SW480 (cell line): ENCODE results near the gene MAP3K7.

Experiments used
- DNase-seq: peaks from one replicate; pipeline ENCODE4 v3.0.0-alpha.2; 2016; ENCODE audit warnings: low spot score

MAP3K7 gene

DNA sequence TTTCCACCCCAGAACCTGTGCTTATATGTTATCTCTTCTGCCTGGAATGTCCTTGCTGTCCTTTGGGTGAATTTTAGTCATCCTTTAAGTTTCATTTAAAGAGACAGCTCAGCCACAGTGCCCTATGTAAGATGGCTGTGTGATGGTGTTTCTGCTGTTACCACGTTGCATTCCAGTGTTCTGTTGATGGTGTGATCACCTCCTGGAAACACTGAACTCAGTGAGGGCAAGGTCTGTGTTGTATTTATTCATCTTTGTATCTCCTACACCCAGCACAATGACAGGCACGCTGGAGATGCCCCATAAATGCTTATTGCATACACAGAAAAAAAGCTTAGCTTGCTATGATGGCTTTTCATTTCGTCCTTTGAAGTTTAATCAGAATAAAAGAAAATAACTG, 102.5 kb downstream of the MAP3K7 start:
- DNase-seq: no peak

DNA sequence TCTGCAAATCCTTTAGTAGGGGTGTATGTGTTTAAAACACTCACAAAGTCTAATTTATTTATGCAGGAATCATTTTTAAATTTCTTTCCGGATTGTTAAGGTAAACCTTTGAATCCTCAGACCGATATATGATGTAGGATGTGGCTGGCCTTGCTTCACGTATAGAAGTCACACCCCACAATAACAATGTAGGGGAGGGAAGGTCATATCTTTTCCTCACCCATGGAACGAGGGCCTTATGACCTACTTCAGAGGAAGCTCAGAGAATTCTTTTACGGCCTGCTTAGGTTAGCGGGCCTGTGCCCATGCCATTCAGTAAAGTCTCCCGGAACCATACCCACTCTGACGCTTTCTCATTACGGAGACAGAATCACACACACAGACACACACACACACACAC, 102.9 kb downstream of the MAP3K7 start:
- no peak for DNase-seq

GRCh38 chr6:90483116-90483839, 103.6 kb downstream of the MAP3K7 start:
- no peak for DNase-seq

GRCh38 chr6:90480666-90481065, 106.2 kb downstream of the MAP3K7 start:
- no peak for DNase-seq

DNA sequence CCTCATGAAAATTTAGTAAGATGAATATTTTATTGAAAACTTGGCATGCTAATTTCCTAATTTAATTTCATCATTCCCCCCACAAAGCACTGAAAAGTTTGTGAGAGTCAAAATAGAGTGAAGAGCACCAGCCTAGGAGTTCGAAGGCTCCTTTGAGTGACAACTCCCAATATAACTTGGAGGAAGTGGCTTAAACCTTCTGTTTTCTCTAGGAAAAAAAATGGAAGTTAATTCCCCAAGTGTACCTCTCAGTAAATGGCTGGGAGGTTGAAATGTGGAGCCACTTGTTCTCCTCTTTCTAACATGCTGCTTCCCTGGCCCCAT, 107.3 kb downstream of the MAP3K7 start:
- DNase-seq: no peak

GRCh38 chr6:90478789-90479602, 107.9 kb downstream of the MAP3K7 start:
- DNase-seq: peak; percentile 86

DNA sequence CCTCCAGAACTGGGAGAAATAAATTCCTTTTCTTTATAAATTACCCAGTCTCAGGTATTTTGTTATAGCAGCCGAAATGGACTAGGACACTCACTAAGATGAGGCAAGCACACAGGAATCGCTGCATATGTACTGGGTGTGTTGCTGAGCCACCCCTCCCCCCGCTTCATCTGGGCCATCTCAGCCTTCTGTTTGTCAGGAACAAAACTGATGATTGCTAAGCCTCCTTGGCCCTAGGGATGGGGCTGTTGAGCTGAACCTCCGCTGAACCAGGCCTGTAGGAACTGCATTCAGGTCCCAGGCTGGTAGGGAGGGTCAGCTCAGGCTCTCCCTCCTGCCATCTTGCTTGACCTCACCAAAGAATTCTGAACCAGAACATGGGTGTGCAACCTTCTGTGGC, 108.6 kb downstream of the MAP3K7 start:
- DNase-seq: no peak

DNA sequence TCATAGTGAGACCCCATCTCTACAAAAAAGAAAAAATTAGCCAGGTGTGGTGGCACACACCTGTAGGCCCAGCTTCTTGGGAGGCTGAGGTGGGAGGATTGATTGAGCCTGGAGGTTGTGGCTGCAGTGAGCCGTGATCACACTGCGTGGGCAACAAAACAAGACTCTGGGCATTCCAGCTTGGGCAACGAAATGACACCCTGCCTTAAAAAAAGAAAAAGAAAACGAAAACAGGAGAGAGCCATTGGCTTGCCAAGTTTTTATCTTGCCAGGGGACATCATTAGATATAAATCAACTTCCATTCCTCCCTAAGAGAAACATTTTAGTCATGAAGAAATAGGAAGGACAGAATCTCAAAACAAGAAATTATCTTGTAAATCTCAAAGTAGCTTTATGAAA, 109.5 kb downstream of the MAP3K7 start:
- no peak for DNase-seq

DNA sequence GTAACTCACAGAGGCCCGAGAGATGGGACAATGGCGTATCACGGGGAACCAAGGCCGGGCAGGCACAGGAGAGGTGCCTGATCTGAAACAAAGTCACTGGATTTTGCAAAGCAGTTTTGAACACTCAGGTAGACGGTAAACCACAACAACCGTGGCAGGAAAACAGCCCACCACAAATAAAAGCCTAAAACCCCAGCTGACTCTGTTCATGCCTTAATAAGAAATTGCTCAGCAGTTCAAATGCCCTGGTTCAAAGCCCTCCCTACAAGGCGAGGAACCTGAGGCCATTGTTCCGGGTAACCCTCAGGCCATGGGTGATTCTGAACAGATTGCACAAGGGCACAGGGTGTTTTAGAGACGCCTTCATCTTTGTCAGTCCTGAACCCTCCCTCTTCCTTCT, 114.2 kb downstream of the MAP3K7 start:
- no peak for DNase-seq

GRCh38 chr6:90471263-90471662, 115.6 kb downstream of the MAP3K7 start:
- DNase-seq: no peak

GRCh38 chr6:90469906-90470305, 117.0 kb downstream of the MAP3K7 start:
- no peak for DNase-seq

DNA sequence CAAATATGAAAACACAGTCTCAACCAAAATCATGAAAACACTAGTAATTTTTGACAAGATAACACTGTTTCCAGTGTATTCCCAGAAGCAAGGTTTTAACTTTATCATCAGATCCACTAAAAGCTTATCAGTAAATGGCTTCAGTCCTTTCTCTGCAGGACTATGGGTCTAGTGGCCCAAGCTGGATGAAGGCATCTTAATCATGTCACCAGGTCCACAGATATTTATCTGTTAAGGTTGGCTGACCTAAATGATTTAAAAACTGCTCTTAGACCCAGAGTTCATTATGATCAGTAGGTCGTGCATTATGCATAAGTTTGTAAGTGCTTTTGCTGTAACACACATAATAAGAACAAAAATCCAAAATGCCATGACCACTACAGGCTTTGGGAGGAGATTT, 118.0 kb downstream of the MAP3K7 start:
- DNase-seq: no peak

GRCh38 chr6:90468080-90468479, 118.8 kb downstream of the MAP3K7 start:
- DNase-seq: no peak

DNA sequence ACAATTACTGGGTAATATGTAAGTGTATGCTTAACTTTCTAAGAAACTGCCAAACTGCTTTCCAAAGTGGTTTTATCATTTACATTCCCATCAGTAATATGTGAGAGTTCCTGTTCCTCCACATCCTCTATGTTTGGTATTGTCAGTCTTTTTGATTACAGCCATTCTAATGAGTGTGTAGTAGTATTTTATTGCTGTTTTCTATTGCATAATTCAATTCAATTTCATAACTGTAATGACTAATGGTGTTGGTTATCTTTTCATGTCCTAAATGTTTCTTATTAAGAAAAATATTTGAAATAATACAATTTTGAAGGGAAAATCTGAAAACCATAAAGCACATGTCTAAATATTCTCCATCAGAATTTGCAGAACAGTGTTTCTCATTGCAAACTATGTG, 119.3 kb downstream of the MAP3K7 start:
- DNase-seq: no peak

DNA sequence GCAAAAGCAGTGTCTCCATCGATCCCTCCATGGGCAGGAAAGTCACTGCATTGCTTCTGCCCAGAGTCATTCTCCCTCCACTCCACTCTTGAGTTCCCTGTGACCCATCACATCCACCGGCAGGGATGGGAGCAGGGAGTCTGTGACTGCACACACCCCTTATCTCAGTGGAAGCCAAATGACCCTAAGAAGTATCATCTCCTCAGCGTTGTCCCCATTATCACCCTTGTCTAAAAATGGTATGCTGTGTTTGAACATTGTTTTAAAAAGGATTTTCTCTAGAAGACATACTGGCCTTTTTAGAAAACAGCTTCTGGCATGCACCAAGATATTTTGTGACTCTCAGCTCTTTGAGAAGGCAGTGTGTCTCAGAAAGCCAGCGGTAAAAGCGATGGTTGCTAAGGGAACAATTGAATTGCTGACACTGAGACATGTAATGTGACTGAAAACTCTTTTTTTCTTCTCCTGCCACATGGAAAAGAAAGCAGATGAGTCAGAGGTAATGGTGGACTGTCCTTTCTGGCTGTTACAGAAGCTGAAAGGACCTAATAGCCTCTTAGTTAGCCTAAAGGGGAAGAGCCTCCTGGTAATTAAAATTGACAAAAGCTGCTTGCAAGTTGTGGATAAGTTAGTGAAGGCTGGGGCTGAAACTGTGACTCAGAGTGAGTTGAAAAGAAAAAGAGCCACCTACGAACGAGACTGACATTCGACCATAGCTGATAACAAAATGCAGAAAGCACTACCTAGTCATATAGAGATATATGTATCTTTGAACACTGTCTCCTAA, 120.5 kb downstream of the MAP3K7 start:
- no peak for DNase-seq

GRCh38 chr6:90465686-90466085, 121.2 kb downstream of the MAP3K7 start:
- no peak for DNase-seq

DNA sequence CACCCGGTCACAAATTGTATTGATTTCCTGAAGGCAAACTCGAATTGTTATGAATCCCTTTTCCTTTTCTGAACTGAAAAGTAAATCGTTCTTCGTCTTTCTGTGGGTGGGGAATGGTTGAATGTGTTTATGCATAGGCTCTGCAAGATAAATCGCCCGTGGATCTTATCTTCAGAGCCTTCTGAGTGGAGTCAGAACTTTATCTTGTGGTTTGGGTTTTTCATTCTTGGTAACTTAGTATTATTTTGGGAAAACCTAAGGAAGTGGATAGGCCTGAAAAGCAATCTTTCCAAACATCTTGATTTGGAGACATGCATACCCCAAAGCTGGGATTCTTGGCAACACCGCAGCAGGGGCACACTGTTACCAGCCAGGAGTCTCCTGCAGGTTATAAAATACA, 122.4 kb downstream of the MAP3K7 start:
- no peak for DNase-seq

- no peak for DNase-seq
These were observed 123.0 kb downstream of the MAP3K7 start for GRCh38 chr6:90463874-90464273.
